GM19238 (cell line): ENCODE results near the gene ALDH3B2.
"Not testable (repeated sequence)": the region's sequence is repeated elsewhere in the genome, so short reads cannot be mapped to it uniquely, and the experiment has no call there.

Source experiments
- DNase-seq: peaks from one replicate; pipeline ENCODE4 v3.0.0; 2011; ENCODE audit warnings: low spot score; ENCODE audit not compliant: insufficient read length

The ALDH3B2 gene

GRCh38 chr11:67644472-67645418 lies 29.7 kb downstream of the ALDH3B2 start:
- peak; percentile 2 for DNase-seq

- no peak for DNase-seq
Observed at GRCh38 chr11:67644042-67644441, 30.4 kb downstream of the ALDH3B2 start.

- DNase-seq = peak; percentile 7
Observed at GRCh38 chr11:67642173-67643120, 32.0 kb downstream of the ALDH3B2 start.

GRCh38 chr11:67641338-67642172 lies 32.9 kb downstream of the ALDH3B2 start:
- no peak for DNase-seq

- DNase-seq = no peak
Observed at GRCh38 chr11:67640758-67641337, 33.6 kb downstream of the ALDH3B2 start.

GRCh38 chr11:67640021-67640757 lies 34.2 kb downstream of the ALDH3B2 start:
- peak; percentile 62 for DNase-seq

GRCh38 chr11:67639438-67639859 lies 35.0 kb downstream of the ALDH3B2 start, which contains the start of gene TBX10:
TBX10 (minus strand) TSS chr11:67639763; CDS start chr11:67639472, 291 bp downstream.
- no peak for DNase-seq

- DNase-seq = no peak
Observed at GRCh38 chr11:67638535-67639437, 35.6 kb downstream of the ALDH3B2 start.

GRCh38 chr11:67637441-67637840 lies 37.0 kb downstream of the ALDH3B2 start:
- not testable (repeated sequence) for DNase-seq

GRCh38 chr11:67636962-67637361 lies 37.5 kb downstream of the ALDH3B2 start:
- no peak for DNase-seq

- DNase-seq = no peak
Observed at GRCh38 chr11:67635231-67635521, 39.2 kb downstream of the ALDH3B2 start.

- no peak for DNase-seq
Observed at GRCh38 chr11:67634366-67635230, 39.8 kb downstream of the ALDH3B2 start.

GRCh38 chr11:67633758-67634365 lies 40.6 kb downstream of the ALDH3B2 start:
- DNase-seq = no peak

GRCh38 chr11:67632982-67633755 lies 41.3 kb downstream of the ALDH3B2 start:
- no peak for DNase-seq

GRCh38 chr11:67632175-67632981 lies 42.0 kb downstream of the ALDH3B2 start:
- DNase-seq = no peak

- DNase-seq = no peak
Observed at GRCh38 chr11:67631853-67632174, 42.6 kb downstream of the ALDH3B2 start.
